Fibroblast of the aortic adventitia (primary cell): Measurements from ENCODE around the gene CACNG4. TPM values are rescaled to one million over a fixed set of nuclear protein-coding genes. Genes with fewer than 3 reads are reported as not detected.

Experiments
- DNase-seq: peaks from one replicate; pipeline ENCODE4 v3.0.0-alpha.2; 2010; ENCODE audit warnings: low read depth
- H3K4me3 ChIP-seq: 2 replicates; pipeline ENCODE4 v1.5.1; 2011; ENCODE audit warnings: low read depth, mild to moderate bottlenecking, control low read depth, low read length, moderate library complexity
- CTCF ChIP-seq: IDR thresholded peaks from 2 replicates; pipeline ENCODE4 v1.5.1; 2011; ENCODE audit warnings: mild to moderate bottlenecking, low read length, control low read depth, inconsistent platforms; ENCODE audit not compliant: insufficient read depth
- total RNA-seq: library from RNA; depleted of rRNA; stranded (reverse); fragments of >200 nt; gene quantifications from 2 replicates; pipeline ENCODE4 v1.2.3, GENCODE V29; 2012; ENCODE audit warnings: low replicate concordance

Gene CACNG4
- total RNA-seq, 1 donor = not detected

DNA sequence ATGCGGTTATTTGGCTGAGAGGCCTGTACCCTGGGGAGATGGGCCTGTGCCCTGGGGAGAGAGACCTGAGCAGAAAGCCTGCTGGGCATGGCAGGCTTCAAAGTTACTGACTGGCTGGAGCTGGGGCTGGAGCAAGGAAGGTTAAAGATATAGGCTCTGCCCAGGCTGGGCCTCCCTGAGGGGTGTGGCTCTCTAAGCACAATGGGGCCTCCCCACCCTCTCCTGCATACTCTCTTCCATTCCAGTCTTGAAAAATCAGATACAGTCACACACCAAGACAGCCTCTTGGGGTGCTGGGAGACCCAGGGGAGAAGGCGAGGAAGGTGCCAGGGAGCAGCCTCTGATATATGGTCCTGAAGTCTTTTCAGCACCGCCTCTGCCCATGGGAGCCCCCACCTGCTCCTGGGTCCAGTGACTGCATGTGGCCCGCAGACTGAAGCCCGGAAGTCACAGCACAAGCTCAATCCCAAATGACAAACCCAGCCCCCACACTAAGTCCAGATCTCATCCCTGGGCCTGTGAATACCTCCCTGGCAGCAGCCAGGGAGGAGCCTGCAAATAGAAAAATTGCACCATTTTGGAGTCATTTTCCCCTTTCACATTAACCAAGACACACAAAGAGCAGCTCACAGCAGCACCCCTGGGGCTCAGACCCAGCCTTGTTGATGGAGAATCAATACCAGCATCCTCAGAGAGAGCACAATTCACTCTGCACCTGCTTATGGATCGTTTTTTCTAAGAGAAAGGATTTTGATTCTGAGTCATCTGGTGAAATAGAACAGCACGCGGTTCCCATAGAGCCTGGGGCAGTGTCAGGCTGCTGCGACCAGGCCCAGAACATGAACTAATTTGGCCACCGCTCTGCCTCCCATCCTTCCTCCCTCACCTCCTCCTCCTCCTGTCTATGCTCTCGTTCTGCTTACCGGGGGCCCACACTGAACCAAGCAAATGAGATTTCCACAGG lies 54.2 kb downstream of the CACNG4 start:
- DNase-seq = no peak
- H3K4me3 ChIP-seq = no peak overlapping the region
- TF ChIP-seq CTCF = no peak

DNA sequence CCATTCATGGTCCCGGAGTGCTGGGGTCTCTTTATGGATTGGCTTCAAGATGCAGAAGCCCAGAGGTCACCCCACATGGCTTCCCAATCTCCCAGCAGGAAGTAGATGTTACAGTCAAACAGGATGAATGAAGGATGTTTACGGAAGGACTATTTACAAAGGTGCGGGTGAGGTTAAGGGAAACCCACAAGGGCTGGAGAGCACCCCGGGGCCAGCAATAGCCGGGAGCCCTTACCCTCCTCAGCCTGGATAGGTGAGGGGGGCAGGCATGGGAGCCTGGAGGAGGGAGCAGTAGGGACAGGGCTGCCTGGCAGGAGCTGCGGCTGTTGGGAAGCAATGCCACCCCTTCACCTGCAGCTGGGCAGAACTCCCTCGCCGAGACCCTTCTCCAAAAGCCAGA lies 55.3 kb downstream of the CACNG4 start:
- DNase-seq = no peak
- H3K4me3 ChIP-seq = no peak overlapping the region
- no peak for TF ChIP-seq CTCF

DNA sequence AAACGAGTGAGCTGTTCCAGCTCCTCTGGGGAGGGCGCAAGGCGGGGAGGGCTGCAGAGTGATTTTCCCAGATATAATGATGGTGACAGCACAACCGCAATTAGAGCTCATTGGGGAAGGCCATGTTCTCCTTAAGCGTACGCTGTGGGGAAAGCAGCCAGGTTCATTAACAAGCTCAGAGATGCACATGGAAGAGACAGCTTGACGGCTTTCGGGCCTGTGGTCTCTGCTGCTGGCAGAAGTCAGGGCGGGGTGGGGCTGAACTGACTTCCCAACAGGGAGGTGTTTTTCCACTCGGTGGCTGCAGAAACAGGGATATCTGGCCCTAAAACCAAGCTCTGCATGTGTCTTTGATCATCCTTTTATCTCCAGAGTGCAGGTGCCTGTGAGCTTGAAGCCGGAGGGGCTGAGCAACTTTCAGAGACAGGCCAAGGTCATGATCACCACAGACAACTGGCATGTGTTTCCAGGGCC lies 55.8 kb downstream of the CACNG4 start:
- TF ChIP-seq CTCF = no peak
- H3K4me3 ChIP-seq = no peak overlapping the region
- no peak for DNase-seq

DNA sequence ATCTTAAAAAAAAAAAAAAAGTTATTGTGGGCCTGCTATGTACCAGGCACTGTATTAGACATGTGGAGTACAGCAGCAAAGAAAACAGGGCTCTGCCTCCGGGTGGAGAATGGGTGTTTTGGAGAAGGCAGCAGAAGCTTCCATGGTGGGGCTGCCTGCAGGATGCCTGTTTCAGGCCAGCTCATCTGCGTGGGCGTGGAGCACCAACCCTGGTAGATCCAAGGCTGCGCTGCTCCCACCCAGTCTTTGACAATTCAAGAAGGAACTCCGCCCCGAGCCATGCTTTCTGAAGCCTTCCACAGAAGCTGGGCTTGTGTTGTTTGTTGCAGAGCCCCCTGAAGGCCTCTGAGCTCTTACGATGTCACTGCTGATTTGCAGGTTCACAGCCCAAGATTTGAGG lies 56.7 kb downstream of the CACNG4 start:
- no peak overlapping the region for H3K4me3 ChIP-seq
- TF ChIP-seq CTCF = no peak
- DNase-seq = no peak

- H3K4me3 ChIP-seq = no peak overlapping the region
- no peak for TF ChIP-seq CTCF
Measured at GRCh38 chr17:67021743-67022450, 57.4 kb downstream of the CACNG4 start.

GRCh38 chr17:67022451-67022810 lies 57.9 kb downstream of the CACNG4 start:
- no peak overlapping the region for H3K4me3 ChIP-seq
- no peak for TF ChIP-seq CTCF
- DNase-seq = no peak

More at GRCh38 chr17:67021743-67022450, 57.4 kb downstream of the CACNG4 start:
- DNase-seq = no peak
